ENCODE data around the gene CNTNAP2.
"Not testable (repeated sequence)": the region's sequence is repeated elsewhere in the genome, so short reads cannot be mapped to it uniquely, and the experiment has no call there.

Gene CNTNAP2

DNA sequence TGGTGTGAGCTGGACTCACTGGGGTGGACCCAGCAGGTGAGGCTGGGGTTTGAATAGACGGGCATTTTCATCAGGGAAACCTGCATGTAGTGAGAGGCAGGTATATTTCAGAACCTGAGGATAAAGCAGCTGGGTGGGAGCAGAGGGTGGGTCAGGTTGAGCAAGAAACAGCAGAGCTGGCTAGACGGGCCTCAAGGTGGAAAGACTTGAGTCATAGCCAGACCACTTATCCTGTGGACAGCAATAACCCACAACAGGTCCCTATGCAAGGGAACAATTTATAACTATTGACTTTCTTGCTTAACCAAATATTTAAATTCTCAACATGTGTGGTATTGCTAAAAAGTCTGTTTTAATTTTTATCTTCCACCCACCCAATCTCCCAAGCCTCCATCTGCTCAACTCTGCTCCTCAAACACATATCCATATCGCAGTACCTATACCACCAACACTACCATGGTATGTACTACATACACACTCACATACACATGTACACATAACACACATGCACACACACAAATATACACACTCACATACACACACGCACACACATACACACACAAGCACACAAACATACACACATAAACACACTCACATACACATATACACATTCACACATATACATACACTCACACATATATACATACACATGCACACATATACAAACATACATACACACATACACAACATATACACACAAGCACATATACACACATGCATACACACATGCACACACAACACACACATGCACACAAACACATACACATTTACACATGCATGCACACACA lies 2345.0 kb downstream of the CNTNAP2 start:
- H3K36me3 ChIP-seq (ENCODE audit: control insufficient read depth, insufficient read depth, low read length, severe bottlenecking), result no peaks in the 10 kb centered on the region
- H3K9ac ChIP-seq (ENCODE audit: low read length), result no peak overlapping the region
- H3K4me1 ChIP-seq (ENCODE audit: control insufficient read depth, insufficient read depth, low read length), result no peaks in the 10 kb centered on the region
- H3K4me3 ChIP-seq (ENCODE audit: low read length), result no peak overlapping the region
- H3K27me3 ChIP-seq (replicated peaks; ENCODE audit: control insufficient read depth, insufficient read depth, low read length), result peaks cover 10% of the 10 kb centered on the region
- DNase-seq (ENCODE audit: low read depth), result no peak
- H3K9me3 ChIP-seq (ENCODE audit: control insufficient read depth, low read length), result peaks cover 3% of the 10 kb centered on the region

DNA sequence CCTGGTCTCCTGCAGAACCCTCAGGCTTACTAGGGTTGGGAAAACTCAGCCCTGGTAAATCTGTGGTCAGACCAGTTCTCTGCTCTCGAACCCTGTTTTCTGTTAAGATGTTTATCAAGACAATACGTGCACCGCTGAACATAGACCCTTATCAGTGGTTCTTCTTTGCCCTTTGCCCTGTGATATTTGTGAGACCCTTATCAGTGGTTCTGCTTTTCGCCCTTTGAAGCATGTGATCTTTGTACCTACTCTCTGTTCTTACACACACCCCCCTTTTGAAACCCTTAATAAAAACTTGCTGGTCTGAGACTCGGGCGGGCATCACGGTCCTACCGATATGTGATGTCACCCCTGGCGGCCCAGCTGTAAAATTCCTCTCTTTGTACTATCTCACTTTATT lies 2346.2 kb downstream of the CNTNAP2 start:
- H3K9ac ChIP-seq (ENCODE audit: low read length); H3K9me3 ChIP-seq (ENCODE audit: control insufficient read depth, low read length); H3K4me3 ChIP-seq (ENCODE audit: low read length); H3K27me3 ChIP-seq (replicated peaks; ENCODE audit: control insufficient read depth, insufficient read depth, low read length); DNase-seq (ENCODE audit: low read depth); H3K4me1 ChIP-seq (ENCODE audit: control insufficient read depth, insufficient read depth, low read length); H3K36me3 ChIP-seq (ENCODE audit: control insufficient read depth, insufficient read depth, low read length, severe bottlenecking): not testable (repeated sequence)

DNA sequence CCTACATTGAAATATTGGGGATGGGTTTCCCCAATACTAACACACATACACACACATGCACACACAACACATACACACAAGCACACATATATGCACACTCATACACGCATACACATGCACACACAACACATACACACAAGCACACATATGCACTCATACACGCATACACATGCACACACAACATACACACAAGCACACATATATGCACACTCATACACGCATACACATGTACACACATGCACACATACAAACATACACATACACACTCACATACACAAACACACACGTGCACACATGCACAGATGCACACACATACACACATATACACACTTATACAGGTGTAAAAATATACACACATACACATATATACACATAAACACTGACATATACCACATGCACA lies 2346.6 kb downstream of the CNTNAP2 start:
- Histone ChIP-seq H3K9me3 (ENCODE audit: control insufficient read depth, low read length) (peaks cover 3% of the 10 kb centered on the region), H3K9ac (ENCODE audit: low read length) (no peak overlapping the region), H3K4me1 (ENCODE audit: control insufficient read depth, insufficient read depth, low read length) (no peaks in the 10 kb centered on the region), H3K4me3 (ENCODE audit: low read length) (no peak overlapping the region), H3K36me3 (ENCODE audit: control insufficient read depth, insufficient read depth, low read length, severe bottlenecking) (no peaks in the 10 kb centered on the region), H3K27me3 (replicated peaks; ENCODE audit: control insufficient read depth, insufficient read depth, low read length) (peaks cover 7% of the 10 kb centered on the region)
- DNase-seq (ENCODE audit: low read depth), result no peak

DNA sequence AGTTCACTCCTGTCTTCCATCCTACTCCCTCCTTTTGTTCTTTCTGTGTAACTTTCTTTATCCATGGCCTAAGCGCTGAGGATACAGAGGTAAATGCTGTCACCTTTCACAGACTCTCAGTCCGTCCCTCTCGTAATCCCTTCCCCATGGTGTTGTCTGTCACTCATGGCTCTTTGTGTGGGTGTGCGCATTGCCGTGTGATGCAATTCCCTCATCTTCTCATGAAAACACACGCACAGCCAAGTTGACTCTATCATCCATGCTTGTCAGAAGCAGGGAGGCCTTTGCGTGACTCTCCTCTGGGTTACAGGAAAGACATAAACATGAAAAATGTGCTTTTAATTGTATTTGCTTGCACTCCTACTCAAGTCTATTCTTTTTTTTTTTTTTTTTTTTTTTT lies 2348.3 kb downstream of the CNTNAP2 start:
- Histone ChIP-seq H3K27me3 (replicated peaks; ENCODE audit: control insufficient read depth, insufficient read depth, low read length) (peaks cover 3% of the 10 kb centered on the region), H3K9ac (ENCODE audit: low read length) (no peak overlapping the region), H3K4me3 (ENCODE audit: low read length) (no peak overlapping the region), H3K4me1 (ENCODE audit: control insufficient read depth, insufficient read depth, low read length) (no peaks in the 10 kb centered on the region), H3K36me3 (ENCODE audit: control insufficient read depth, insufficient read depth, low read length, severe bottlenecking) (no peaks in the 10 kb centered on the region), H3K9me3 (ENCODE audit: control insufficient read depth, low read length) (peaks cover 3% of the 10 kb centered on the region)
- DNase-seq (ENCODE audit: low read depth), result no peak

DNA sequence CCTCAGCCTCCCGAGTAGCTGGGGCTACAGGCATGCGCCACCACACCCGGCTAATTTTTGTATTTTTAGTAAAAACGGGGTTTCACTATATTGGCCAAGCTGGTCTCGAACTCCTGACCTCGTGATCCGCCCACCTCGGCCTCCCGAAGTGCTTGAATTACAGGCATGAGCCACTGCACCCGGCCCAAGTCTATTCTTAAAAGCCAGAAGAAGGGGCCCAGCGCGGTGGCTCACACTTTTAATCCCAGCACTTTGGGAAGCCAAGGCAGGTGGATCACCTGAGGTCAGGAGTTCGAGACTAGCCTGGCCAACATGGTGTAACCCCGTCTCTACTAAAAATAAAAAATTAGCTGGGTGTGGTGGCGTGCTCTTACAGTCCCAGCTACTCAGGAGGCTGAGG lies 2348.8 kb downstream of the CNTNAP2 start:
- not testable (repeated sequence) for DNase-seq (ENCODE audit: low read depth); H3K4me3 ChIP-seq (ENCODE audit: low read length); H3K27me3 ChIP-seq (replicated peaks; ENCODE audit: control insufficient read depth, insufficient read depth, low read length); H3K9me3 ChIP-seq (ENCODE audit: control insufficient read depth, low read length); H3K4me1 ChIP-seq (ENCODE audit: control insufficient read depth, insufficient read depth, low read length); H3K9ac ChIP-seq (ENCODE audit: low read length); H3K36me3 ChIP-seq (ENCODE audit: control insufficient read depth, insufficient read depth, low read length, severe bottlenecking)

DNA sequence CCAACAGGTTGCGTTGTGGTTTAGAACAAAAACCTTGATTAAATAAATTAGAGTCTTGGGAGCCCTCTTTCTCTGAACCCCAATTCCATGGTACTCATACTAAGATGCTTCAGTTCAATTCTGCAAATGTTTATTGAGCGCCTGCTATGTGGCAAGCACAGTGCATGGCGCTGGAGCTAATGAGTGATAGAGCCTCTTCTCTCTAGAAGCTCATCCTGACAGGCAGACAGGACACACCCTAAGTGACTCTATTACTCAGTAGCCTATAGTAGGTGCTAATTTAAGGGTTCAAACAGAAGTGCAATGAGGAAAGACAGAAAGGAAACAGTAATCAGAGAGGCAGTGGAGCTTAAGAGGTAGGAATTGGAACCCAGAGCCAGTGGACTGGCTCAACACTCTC lies 2349.5 kb downstream of the CNTNAP2 start:
- Histone ChIP-seq H3K4me1 (ENCODE audit: control insufficient read depth, insufficient read depth, low read length) (no peaks in the 10 kb centered on the region), H3K9ac (ENCODE audit: low read length) (no peak overlapping the region), H3K9me3 (ENCODE audit: control insufficient read depth, low read length) (peaks cover 3% of the 10 kb centered on the region), H3K4me3 (ENCODE audit: low read length) (no peak overlapping the region), H3K27me3 (replicated peaks; ENCODE audit: control insufficient read depth, insufficient read depth, low read length) (peaks cover 8% of the 10 kb centered on the region), H3K36me3 (ENCODE audit: control insufficient read depth, insufficient read depth, low read length, severe bottlenecking) (no peaks in the 10 kb centered on the region)
- DNase-seq (ENCODE audit: low read depth), result no peak

DNA sequence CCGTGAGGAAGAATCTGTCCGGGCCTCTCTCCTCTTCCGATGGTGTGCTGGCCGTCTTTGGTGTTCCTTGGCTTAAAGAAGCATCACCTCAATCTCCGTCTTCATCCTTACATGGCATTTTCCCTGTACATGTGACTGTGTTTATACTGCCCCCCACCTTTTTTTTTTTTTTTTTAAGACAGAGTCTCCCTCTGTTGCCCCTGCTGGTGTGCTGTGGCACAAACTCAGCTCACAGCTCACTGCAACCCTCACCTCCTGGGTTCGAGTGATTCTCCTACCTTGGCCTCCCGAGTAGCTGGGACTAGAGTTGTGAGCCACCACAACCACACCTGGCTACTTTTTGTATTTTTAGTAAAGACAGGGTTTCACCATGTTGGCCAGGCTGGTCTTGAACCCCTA lies 2352.1 kb downstream of the CNTNAP2 start:
- no peak overlapping the region for H3K9ac ChIP-seq (ENCODE audit: low read length)
- H3K4me1 ChIP-seq (ENCODE audit: control insufficient read depth, insufficient read depth, low read length), result no peaks in the 10 kb centered on the region
- peaks cover 3% of the 10 kb centered on the region for H3K9me3 ChIP-seq (ENCODE audit: control insufficient read depth, low read length)
- H3K4me3 ChIP-seq (ENCODE audit: low read length), result no peak overlapping the region
- no peak for DNase-seq (ENCODE audit: low read depth)
- no peaks in the 10 kb centered on the region for H3K36me3 ChIP-seq (ENCODE audit: control insufficient read depth, insufficient read depth, low read length, severe bottlenecking)
- peaks cover 21% of the 10 kb centered on the region for H3K27me3 ChIP-seq (replicated peaks; ENCODE audit: control insufficient read depth, insufficient read depth, low read length)

Data from adipocyte (in vitro differentiated cells).